GM18499 (cell line): ENCODE measurements around the gene MTHFR.

Experiments used
- ATAC-seq: cut with Tn5 transposase; IDR thresholded peaks from one replicate; pipeline ENCODE4 v1.9.1; 2021; ENCODE audit warnings: moderate number of reproducible peaks; ENCODE audit not compliant: insufficient read depth, unreplicated experiment

Gene MTHFR

GRCh38 chr1:11805422-11806306, at the start of gene MTHFR, which contains the start of gene CLCN6:
MTHFR (minus strand) TSS chr1:11805964; CDS start chr1:11803116, 2,848 bp downstream.
CLCN6 (plus strand) TSS chr1:11806191; CDS start chr1:11806263, 72 bp downstream.
- peak; percentile 50 for ATAC-seq

- no peak for ATAC-seq
Observed at GRCh38 chr1:11855430-11855829, 49.7 kb upstream of the MTHFR start.

- ATAC-seq: no peak
Observed at GRCh38 chr1:11854519-11854918, 48.8 kb upstream of the MTHFR start.

GRCh38 chr1:11851180-11851579, 45.4 kb upstream of the MTHFR start:
- no peak for ATAC-seq

- ATAC-seq: no peak
Observed at GRCh38 chr1:11850156-11850555, 44.4 kb upstream of the MTHFR start.

- no peak for ATAC-seq
Observed at GRCh38 chr1:11848373-11848700, 42.6 kb upstream of the MTHFR start.

- ATAC-seq: no peak
Observed at GRCh38 chr1:11847667-11848372, 42.1 kb upstream of the MTHFR start, which contains the start of gene NPPA. NPPA (minus strand) TSS chr1:11847783; CDS start chr1:11847684, 99 bp downstream.

GRCh38 chr1:11845641-11846335, 40.0 kb upstream of the MTHFR start:
- no peak for ATAC-seq

GRCh38 chr1:11842154-11843041, 36.6 kb upstream of the MTHFR start:
- ATAC-seq: no peak

GRCh38 chr1:11841245-11842153, 35.7 kb upstream of the MTHFR start:
- ATAC-seq: no peak

- ATAC-seq: no peak
Observed at GRCh38 chr1:11839727-11840705, 34.3 kb upstream of the MTHFR start.

GRCh38 chr1:11838349-11839272, 32.8 kb upstream of the MTHFR start:
- no peak for ATAC-seq

GRCh38 chr1:11837767-11838348, 32.1 kb upstream of the MTHFR start:
- ATAC-seq: no peak

- ATAC-seq: no peak
Observed at GRCh38 chr1:11836955-11837766, 31.4 kb upstream of the MTHFR start.

GRCh38 chr1:11835441-11836225, 29.9 kb upstream of the MTHFR start:
- no peak for ATAC-seq
